Activated CD4-positive, alpha-beta T cell treated with anti-CD3 and anti-CD28 coated beads, Interleukin-2, amount 10 ng/mL, durations not matched to agents 24 days and 14 days (primary cell): ENCODE data around the gene ANKMY1. TPM values are rescaled to one million over a fixed set of nuclear protein-coding genes. Genes with fewer than 3 reads are reported as not detected.
"Not testable (repeated sequence)": the region's sequence is repeated elsewhere in the genome, so short reads cannot be mapped to it uniquely, and the experiment has no call there.

ENCODE experiments used
- DNase-seq: peaks from one replicate; pipeline ENCODE4 v3.0.0; 2022
- H3K27ac Mint-ChIP-seq: one replicate; pipeline ENCODE4 v1.8.0; 2022; ENCODE audit warnings: mild to moderate bottlenecking, mixed read lengths
- H3K27me3 Mint-ChIP-seq: one replicate; pipeline ENCODE4 v1.8.0; 2022; ENCODE audit warnings: mixed read lengths
- H3K36me3 Mint-ChIP-seq: one replicate; pipeline ENCODE4 v1.8.0; 2022; ENCODE audit warnings: low read depth, mild to moderate bottlenecking, mixed read lengths
- H3K4me1 Mint-ChIP-seq: one replicate; pipeline ENCODE4 v1.8.0; 2021; ENCODE audit warnings: mixed read lengths
- H3K4me3 Mint-ChIP-seq: one replicate; pipeline ENCODE4 v1.8.0; 2022; ENCODE audit warnings: mild to moderate bottlenecking, moderate library complexity, mixed read lengths
- H3K9me3 Mint-ChIP-seq: one replicate; pipeline ENCODE4 v1.8.0; 2021; ENCODE audit warnings: mixed read lengths
- intact Hi-C: fragments of 100-400 bp; cut with micrococcal nuclease; formaldehyde crosslinking; loops from one replicate; pipeline ENCODE4 v1.15.1; 2023
- total RNA-seq: library from RNA; stranded (reverse); gene quantifications from 2 replicates; pipeline ENCODE4 v1.2.3, GENCODE V29; 2022

The ANKMY1 gene
- total RNA-seq, 1 donor from 2014 or later, result 24.8 TPM

DNA sequence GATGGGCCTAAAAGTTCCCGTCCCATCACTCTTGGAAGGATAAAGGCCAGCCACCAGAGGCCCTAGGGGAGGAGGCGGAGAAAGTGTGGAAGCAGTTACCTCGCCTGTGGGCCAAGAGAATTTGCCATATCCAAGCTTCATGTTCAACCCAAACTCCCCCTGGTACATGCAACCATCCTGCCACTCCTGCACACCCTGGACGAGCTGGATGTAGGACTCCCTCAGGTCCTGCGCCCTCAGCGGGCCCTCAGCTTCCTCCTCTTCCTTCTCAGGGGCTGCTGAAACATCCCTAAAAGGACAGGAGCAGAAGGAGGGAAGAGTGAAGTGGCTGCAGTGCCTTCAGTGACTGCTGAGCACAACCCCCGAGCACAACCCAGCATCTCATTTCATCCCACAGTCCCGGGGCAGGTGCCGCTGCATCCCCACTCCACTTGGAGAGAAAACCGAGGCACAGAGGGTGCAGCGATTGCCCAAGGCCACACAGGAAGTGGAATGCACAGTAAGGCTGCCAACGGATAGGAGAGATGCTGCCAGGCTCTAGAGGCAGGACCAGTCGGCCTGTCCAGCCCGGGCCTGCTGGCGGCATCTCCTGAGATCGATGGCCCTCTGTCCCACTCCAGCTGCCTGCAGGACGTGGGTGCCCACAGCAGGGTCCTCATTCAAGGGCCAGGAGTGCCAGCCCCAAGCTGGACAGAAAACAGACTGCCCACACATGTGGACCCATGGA is 2.9 kb downstream of the ANKMY1 start:
- H3K9me3 Mint-ChIP-seq, result peaks cover 7% of the 10 kb centered on the region
- H3K4me3 Mint-ChIP-seq, result no peak overlapping the region
- intact Hi-C loops, result no loop called here
- no peak overlapping the region for H3K27ac Mint-ChIP-seq
- peak; percentile 48 for DNase-seq
- peaks cover 55% of the 10 kb centered on the region for H3K36me3 Mint-ChIP-seq
- H3K4me1 Mint-ChIP-seq, result peaks cover 26% of the 10 kb centered on the region
- H3K27me3 Mint-ChIP-seq, result no peaks in the 10 kb centered on the region

GRCh38 chr2:240553956-240554480 is 3.8 kb downstream of the ANKMY1 start:
- Mint-ChIP-seq H3K9me3 (peaks cover 7% of the 10 kb centered on the region), H3K4me1 (peaks cover 17% of the 10 kb centered on the region), H3K27me3 (no peaks in the 10 kb centered on the region), H3K27ac (no peak overlapping the region), H3K36me3 (peaks cover 49% of the 10 kb centered on the region), H3K4me3 (no peak overlapping the region)
- peak; percentile 52 for DNase-seq
- intact Hi-C loops, result no loop called here

DNA sequence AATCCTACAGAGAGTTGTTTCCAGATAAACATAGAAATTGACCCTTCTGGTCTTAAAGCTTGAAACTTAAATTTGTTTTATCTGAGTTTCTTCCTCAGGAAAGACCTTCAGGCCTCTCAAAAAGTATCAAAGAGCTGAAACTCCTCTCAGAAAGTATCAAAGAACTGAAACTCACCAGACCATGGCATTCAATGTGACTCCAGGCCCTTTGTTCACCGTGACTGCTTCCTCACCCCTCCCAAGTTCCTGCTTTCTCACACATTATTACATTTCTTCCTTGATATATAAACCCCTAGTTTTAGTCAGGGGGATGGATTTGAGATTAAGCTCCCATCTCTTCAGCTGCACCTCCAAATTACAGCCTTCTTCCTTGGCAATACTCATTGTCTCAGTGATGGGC is 6.0 kb downstream of the ANKMY1 start:
- peaks cover 49% of the 10 kb centered on the region for H3K36me3 Mint-ChIP-seq
- peak overlapping the region; percentile 48 for H3K27ac Mint-ChIP-seq
- H3K4me3 Mint-ChIP-seq, result no peak overlapping the region
- H3K9me3 Mint-ChIP-seq, result peaks cover 7% of the 10 kb centered on the region
- intact Hi-C loops, result no loop called here
- H3K27me3 Mint-ChIP-seq, result no peaks in the 10 kb centered on the region
- peaks cover 7% of the 10 kb centered on the region for H3K4me1 Mint-ChIP-seq
- DNase-seq, result peak; percentile 17

GRCh38 chr2:240551288-240551687 is 6.5 kb downstream of the ANKMY1 start:
- Mint-ChIP-seq H3K27me3 (no peaks in the 10 kb centered on the region), H3K9me3 (peaks cover 7% of the 10 kb centered on the region), H3K36me3 (peaks cover 46% of the 10 kb centered on the region), H3K4me3 (no peak overlapping the region), H3K27ac (no peak overlapping the region), H3K4me1 (peaks cover 2% of the 10 kb centered on the region)
- intact Hi-C loops, result no loop called here
- DNase-seq, result peak; percentile 34

GRCh38 chr2:240539906-240540305 is 17.9 kb downstream of the ANKMY1 start:
- Mint-ChIP-seq H3K9me3 (no peaks in the 10 kb centered on the region), H3K27me3 (no peaks in the 10 kb centered on the region), H3K4me3 (no peak overlapping the region), H3K27ac (no peak overlapping the region), H3K4me1 (no peaks in the 10 kb centered on the region), H3K36me3 (peaks cover 47% of the 10 kb centered on the region)
- DNase-seq, result peak; percentile 33
- intact Hi-C loops, result no loop called here

GRCh38 chr2:240539101-240539500 is 18.7 kb downstream of the ANKMY1 start:
- intact Hi-C loops, H3K27ac Mint-ChIP-seq, H3K4me3 Mint-ChIP-seq, H3K9me3 Mint-ChIP-seq, H3K27me3 Mint-ChIP-seq, DNase-seq, H3K4me1 Mint-ChIP-seq: not testable (repeated sequence)
- peaks cover 50% of the 10 kb centered on the region for H3K36me3 Mint-ChIP-seq

DNA sequence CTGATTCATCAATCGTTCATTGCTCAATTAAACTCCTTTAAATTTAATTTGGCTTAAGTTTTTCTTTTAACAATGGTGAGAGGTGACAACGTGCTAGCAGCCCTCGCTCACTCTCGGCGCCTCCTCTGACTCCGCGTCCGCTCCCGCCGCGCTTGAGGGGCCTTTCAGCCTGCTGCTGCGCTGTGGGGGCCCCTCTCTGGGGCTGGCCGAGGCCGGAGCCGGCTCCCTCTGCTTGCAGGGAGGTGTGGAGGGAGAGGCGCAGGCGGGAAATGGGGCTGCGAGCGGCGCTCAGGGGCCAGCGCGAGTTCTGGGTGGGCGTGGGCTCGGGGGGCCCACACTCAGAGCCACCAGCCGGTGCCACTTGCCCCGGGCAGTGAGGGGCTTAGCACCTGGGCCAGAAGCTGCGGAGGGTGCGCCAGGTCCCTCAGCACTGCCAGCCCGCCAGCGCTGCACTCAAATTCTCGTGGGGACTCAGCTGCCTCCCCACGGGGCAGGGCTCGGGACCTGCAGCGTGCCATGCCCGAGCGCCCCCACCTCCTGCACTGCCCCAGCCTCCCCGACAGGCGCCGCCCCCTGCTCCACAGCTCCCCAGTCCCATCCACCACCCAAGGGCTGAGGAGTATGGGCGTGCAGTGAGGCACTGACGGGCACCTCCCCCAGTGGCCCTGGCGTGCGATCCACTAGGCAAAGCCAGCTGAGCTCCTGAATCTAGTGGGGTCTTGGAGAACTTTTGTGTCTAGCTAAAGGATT is 19.6 kb downstream of the ANKMY1 start:
- Mint-ChIP-seq H3K9me3 (peaks cover 4% of the 10 kb centered on the region), H3K27me3 (no peaks in the 10 kb centered on the region), H3K4me3 (no peak overlapping the region), H3K27ac (no peak overlapping the region), H3K4me1 (no peaks in the 10 kb centered on the region), H3K36me3 (peaks cover 55% of the 10 kb centered on the region)
- intact Hi-C loops, result no loop called here
- DNase-seq, result peak; percentile 43

GRCh38 chr2:240532031-240532775 is 25.6 kb downstream of the ANKMY1 start:
- H3K4me1 Mint-ChIP-seq, result no peaks in the 10 kb centered on the region
- peaks cover 72% of the 10 kb centered on the region for H3K36me3 Mint-ChIP-seq
- H3K27ac Mint-ChIP-seq, result no peak overlapping the region
- no peak overlapping the region for H3K4me3 Mint-ChIP-seq
- peaks cover 26% of the 10 kb centered on the region for H3K9me3 Mint-ChIP-seq
- H3K27me3 Mint-ChIP-seq, result no peaks in the 10 kb centered on the region
- intact Hi-C loops, result no loop called here
- DNase-seq, result no peak

- Mint-ChIP-seq H3K36me3 (peaks cover 82% of the 10 kb centered on the region), H3K27me3 (no peaks in the 10 kb centered on the region), H3K9me3 (peaks cover 34% of the 10 kb centered on the region), H3K27ac (no peak overlapping the region), H3K4me1 (no peaks in the 10 kb centered on the region), H3K4me3 (no peak overlapping the region)
- intact Hi-C loops, result no loop called here
- no peak for DNase-seq
Measured at GRCh38 chr2:240531038-240531437, 26.8 kb downstream of the ANKMY1 start.

GRCh38 chr2:240530181-240530580 is 27.6 kb downstream of the ANKMY1 start:
- H3K27ac Mint-ChIP-seq, result no peak overlapping the region
- no peak for DNase-seq
- peaks cover 34% of the 10 kb centered on the region for H3K9me3 Mint-ChIP-seq
- no peak overlapping the region for H3K4me3 Mint-ChIP-seq
- H3K4me1 Mint-ChIP-seq, result no peaks in the 10 kb centered on the region
- H3K36me3 Mint-ChIP-seq, result peaks cover 85% of the 10 kb centered on the region
- H3K27me3 Mint-ChIP-seq, result no peaks in the 10 kb centered on the region
- intact Hi-C loops, result no loop called here

GRCh38 chr2:240529344-240529999 is 28.3 kb downstream of the ANKMY1 start:
- Mint-ChIP-seq H3K27me3 (no peaks in the 10 kb centered on the region), H3K9me3 (peaks cover 40% of the 10 kb centered on the region), H3K27ac (no peak overlapping the region)

GRCh38 chr2:240528406-240529040 is 29.3 kb downstream of the ANKMY1 start:
- intact Hi-C loops, result no loop called here

More at GRCh38 chr2:240529344-240529999, 28.3 kb downstream of the ANKMY1 start:
- intact Hi-C loops, result no loop called here
- no peaks in the 10 kb centered on the region for H3K4me1 Mint-ChIP-seq
- no peak for DNase-seq
- no peak overlapping the region for H3K4me3 Mint-ChIP-seq
- H3K36me3 Mint-ChIP-seq, result peaks cover 85% of the 10 kb centered on the region

GRCh38 chr2:240527153-240527750 is 30.5 kb downstream of the ANKMY1 start:
- peaks cover 42% of the 10 kb centered on the region for H3K9me3 Mint-ChIP-seq
- H3K36me3 Mint-ChIP-seq, result peaks cover 88% of the 10 kb centered on the region
- intact Hi-C loops, result no loop called here
- no peaks in the 10 kb centered on the region for H3K27me3 Mint-ChIP-seq
- H3K4me3 Mint-ChIP-seq, result no peak overlapping the region
- H3K4me1 Mint-ChIP-seq, result no peaks in the 10 kb centered on the region
- DNase-seq, result no peak
- no peak overlapping the region for H3K27ac Mint-ChIP-seq

More at GRCh38 chr2:240528406-240529040, 29.3 kb downstream of the ANKMY1 start:
- no peak for DNase-seq
- Mint-ChIP-seq H3K27me3 (no peaks in the 10 kb centered on the region), H3K4me3 (no peak overlapping the region), H3K9me3 (peaks cover 36% of the 10 kb centered on the region), H3K4me1 (no peaks in the 10 kb centered on the region), H3K36me3 (peaks cover 86% of the 10 kb centered on the region), H3K27ac (no peak overlapping the region)
